GM15510 (cell line): ENCODE data around the gene SRSF5.
A peak's percentile ranks its signal among the peaks of the same experiment; 100 is the strongest.

Experiments
- POLR2A ChIP-seq: IDR thresholded peaks from 3 replicates; pipeline ENCODE4 v1.6.1; 2011; ENCODE audit warnings: borderline replicate concordance; ENCODE audit not compliant: insufficient read length; ENCODE audit errors: extremely low read depth

SRSF5 gene

GRCh38 chr14:69766984-69767368, at the start of gene SRSF5:
TSS of gene SRSF5 (plus strand) at chr14:69767142. CDS start at chr14:69768157, 1,015 bp downstream.
- peak; percentile 98 for TF ChIP-seq POLR2A

DNA sequence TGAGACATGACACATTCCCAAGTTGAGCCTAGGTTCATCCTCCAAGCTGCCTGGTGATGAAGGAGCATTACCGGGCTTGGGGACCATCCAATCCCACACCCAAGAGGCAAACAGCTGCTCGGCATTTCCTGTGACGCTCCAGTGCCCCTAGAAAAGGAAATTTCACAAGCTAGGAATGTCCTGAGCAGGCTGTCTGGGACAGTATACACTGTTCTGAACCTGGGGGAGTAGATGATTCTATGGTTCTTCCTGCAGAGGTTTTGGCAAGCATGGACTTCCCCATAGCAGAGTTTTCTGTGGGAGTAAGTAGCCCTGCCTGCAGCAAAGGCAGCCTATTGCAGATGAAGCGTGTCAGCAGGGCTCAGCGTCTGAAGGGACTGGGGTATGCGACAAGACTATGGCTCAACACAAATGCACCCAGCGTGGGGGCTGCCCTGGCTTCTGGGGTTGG, 47.4 kb upstream of the SRSF5 start:
- no peak for TF ChIP-seq POLR2A

- TF ChIP-seq POLR2A, result no peak
Observed at GRCh38 chr14:69720912-69721311, 46.0 kb upstream of the SRSF5 start.

DNA sequence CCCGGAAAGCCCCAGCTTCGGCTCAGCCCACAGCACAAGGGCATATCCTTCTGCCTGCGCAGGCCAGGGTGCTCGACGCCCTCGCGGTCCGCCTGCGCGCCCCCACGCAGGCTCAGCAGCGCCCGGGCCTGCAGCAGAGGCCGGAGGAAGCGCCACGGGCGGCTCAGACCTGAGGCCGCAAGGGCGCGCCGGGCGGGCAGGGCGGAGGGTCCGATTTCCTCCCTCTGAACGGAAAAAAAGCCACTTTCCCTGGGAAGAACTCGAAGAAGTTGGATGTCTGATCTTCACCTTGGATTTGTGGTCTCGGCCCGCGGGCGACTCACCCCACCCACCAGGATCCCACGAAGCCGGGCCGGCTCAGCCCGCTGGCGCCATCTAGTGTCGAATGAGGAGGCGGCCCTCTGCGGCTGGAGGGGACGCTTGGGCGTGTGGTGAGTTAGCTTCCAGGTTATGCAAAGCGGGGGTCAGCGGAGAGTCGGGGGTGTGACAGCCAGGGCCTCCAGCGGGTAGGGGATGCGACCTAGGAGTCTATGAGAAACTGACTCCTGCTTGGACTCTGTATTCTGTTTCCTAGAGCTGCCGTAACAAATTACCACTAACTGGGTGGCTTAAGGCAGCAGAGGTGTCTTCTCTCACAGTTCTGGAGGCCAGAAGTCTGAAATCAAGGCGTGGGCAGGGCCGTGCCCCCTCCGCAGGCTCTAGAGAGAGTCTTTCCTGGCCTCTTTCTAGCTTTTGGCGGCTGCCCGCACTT, 40.0 kb upstream of the SRSF5 start:
- no peak for TF ChIP-seq POLR2A

DNA sequence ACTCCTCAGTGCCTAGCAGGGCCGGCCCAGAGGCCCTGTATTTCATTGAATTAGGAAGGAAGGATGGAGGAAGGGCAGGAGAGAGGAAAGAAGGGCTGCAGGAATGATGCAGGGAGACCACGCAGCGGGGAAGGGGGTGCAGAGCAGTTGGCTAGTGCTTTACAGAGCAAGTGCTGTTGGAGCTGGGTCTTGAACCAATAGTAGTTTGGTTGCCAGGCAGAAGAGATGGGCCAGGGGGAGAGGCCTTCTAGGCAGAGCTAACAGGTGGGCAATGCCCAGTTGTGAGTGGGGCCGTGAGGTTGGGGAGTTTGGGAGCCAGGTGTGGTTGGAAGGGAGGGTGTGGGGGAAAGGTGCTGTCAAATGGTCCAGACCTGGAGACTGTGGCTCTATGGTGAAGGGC, 39.1 kb upstream of the SRSF5 start:
- TF ChIP-seq POLR2A, result no peak

DNA sequence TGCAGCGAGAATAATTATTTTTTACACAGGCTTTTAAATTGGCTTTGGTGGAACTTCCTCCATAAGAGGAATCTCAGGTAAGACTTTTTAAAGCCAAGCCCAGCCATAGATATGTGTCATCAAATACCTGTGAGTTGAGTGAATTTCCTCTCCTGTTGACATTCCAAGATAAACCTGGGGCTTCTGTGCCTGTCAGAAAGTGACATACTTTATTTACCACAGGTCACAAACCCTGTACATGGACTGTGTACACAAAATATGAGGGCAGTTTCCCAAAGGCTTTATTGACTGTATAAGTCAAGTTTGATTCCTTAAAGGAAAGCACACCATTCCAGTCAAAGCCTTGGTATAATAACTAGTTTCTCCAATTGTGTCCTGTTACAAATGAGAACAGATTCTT, 25.9 kb upstream of the SRSF5 start:
- TF ChIP-seq POLR2A, result no peak

- no peak for TF ChIP-seq POLR2A
Observed at GRCh38 chr14:69749956-69750355, 17.0 kb upstream of the SRSF5 start.

DNA sequence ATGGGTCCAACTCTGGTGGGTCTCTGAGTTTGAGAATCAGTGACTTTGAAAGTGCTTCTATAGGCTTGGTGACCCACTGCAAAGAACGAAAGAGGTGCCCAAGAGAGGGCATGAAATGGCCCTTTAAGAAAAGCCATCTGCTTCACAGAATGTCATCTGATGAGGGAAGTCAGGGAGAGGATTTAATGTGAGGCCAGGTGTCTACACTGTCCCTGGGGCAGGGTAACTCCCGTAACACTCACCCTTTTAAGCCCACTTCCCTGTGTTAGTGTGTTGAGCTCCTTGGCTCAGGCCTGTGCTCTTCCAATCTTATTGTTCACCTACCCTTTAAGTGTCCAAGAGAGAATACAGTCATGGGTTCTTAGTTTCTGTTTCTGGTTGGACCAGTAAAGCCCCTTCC, 16.4 kb upstream of the SRSF5 start:
- no peak for TF ChIP-seq POLR2A

DNA sequence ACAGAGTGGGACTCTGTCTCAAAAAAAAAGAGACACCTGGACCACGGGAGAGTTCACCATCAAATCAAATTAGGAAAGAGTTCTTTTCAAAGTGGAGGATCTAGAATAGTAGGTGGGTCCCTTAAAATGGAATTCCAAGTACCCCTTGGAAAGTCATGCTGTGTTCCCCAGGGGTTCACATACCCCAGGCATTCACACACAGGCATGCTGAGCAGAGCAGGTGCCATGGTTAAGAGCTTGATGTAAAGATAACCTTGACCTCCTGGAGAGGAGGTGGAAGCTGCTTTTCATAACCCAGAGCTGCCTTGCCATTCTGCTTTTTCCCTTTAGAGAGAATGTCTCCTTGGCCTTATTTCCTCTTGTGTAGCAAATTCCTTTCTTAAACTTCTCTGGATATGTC, 14.2 kb upstream of the SRSF5 start:
- no peak for TF ChIP-seq POLR2A

DNA sequence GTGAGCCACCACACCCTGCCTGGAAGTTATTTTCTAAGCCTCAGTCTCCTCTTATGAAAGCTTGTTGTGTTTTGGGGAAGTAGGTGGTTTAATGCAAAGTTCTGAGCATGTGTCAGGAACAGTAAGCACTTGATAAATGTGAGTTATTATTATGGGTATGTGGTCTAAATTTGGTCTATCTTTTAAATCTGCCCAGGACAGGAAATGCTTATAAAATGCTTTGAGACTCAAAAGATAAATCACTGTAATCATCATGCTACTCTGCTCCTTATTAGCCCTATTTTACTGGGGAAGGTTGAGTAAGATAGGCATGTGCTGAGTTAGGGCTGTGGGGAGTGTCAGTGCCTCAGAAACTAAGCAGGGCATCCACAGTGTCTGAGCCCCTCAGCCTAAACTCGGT, 13.1 kb upstream of the SRSF5 start:
- TF ChIP-seq POLR2A, result no peak

DNA sequence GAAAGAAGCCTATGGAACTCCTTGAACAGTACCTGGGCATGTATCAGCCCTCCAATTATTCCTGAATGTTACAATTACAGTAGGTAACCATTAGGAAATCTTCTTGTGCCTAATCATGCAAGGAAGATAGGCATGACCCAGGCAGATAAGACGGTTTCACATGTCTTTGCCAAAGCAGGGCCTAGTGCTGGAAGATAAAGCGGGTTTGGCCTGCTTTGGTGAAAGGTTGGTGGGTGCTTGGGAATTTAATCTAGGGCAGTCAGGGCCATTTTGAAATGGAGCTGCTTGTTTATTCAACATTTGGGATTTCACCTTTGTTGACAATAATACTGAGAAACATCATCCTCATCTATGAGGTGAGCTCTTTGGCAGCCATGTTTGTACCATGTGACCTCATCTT, 12.5 kb upstream of the SRSF5 start:
- TF ChIP-seq POLR2A, result no peak

DNA sequence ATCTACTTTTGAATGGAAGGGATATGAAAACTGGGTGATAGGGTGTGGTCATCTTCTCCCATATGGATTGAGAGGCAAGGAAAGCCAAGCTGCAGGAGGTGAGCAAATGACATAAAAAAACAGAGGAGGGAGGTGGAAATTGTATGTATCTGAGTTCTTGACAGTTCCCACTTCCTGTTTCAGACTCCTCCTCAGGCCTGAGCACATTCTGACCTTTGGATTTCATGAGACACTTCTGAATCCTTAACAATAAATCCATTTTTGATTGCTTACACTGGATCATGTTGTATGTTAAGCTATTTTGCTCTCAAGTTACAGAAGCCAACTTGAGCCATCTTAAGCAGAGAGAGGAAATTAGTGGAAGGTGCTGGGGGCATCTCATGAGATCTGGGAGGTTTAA, 11.6 kb upstream of the SRSF5 start:
- no peak for TF ChIP-seq POLR2A

GRCh38 chr14:69755784-69756183, 11.2 kb upstream of the SRSF5 start:
- no peak for TF ChIP-seq POLR2A

DNA sequence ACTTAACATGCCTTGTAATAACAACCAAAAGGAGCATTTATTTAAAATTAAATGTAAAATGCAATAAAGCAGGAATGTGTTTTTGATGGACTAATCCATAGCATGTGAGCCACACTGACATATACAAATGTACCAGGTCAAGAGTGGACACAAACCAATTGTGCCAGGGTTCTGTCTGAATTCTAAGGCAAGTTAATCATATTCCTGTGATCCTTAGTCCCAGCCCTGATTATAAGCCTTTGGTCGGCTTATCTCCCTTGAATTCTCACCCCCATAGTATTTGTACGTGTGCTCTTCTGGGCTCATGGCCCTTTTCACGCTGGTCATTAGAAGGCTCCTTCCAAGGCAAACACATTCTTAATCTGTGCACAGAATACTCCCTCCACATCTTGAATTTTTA, 10.6 kb upstream of the SRSF5 start:
- no peak for TF ChIP-seq POLR2A

DNA sequence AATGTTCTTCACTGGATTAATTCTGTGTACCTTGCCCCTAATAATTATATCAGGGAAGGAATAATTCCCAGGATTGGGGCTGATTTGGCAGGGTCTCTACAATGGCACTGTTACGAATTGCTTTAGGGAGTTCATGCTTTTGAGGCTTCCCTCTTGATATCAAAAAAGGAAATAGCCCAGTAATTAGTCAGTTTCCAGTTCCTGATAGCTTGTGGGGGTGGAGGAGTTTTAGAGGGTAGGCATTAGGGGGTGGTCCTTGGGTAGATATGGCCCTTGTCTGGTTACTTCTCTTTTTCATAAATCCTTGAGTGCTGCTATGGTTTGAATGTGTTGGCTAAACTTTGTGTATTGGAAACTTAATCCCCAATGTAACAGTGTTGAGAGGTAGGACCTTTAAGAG, 6.1 kb upstream of the SRSF5 start:
- no peak for TF ChIP-seq POLR2A

- TF ChIP-seq POLR2A, result no peak
Observed at GRCh38 chr14:69763761-69764510, 3.0 kb upstream of the SRSF5 start.
